Measurements from ENCODE around the gene FKBP8.

Gene FKBP8

GRCh38 chr19:18501351-18501750 is 42.0 kb downstream of the FKBP8 start:
- no peak for DNase-seq

GRCh38 chr19:18500799-18501198 is 42.6 kb downstream of the FKBP8 start:
- no peak for DNase-seq

DNA sequence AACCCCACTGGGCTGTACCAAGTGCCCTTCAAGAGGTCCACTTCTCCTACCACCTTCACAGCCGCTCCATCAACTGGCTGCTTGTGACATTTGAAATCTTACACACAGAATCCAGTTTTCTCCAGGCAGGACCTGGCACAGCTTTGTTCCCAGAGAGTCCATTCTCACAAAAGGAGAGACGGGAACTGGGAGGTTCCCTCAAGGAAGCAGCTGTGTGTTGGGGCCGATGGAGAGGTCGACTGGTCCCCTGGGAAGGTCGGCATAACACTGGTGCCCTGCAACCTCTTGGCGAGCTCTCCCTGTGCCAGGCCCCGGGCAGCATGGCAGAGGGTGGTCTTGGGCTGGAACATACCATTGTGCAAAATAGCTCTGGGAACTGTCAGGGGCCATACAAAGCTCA is 43.0 kb downstream of the FKBP8 start:
- no peak for DNase-seq

- no peak for DNase-seq
These were observed 44.2 kb downstream of the FKBP8 start for GRCh38 chr19:18499055-18499775.

DNA sequence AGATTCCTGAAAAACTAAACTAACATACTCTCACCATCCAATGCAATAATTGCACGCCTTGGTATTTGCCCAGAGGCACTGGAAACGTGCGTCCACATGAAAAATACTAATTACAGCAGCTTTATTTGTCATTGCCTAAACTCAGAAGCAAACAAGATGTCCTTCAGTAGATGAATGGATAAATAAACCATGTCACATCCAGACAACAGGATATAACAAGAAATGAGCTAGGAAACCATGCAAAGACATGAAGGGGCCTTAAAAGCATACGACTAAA is 46.5 kb downstream of the FKBP8 start:
- no peak for DNase-seq

GRCh38 chr19:18496167-18496979 is 47.0 kb downstream of the FKBP8 start:
- peak; percentile 17 to 47 for DNase-seq

GRCh38 chr19:18495204-18495911 is 48.0 kb downstream of the FKBP8 start:
- DNase-seq, result no peak

- DNase-seq, result no peak
These were observed 49.1 kb downstream of the FKBP8 start for GRCh38 chr19:18494267-18494607.

GRCh38 chr19:18493440-18494266 is 49.7 kb downstream of the FKBP8 start:
- DNase-seq, result no peak

- no peak for DNase-seq
These were observed 51.1 kb downstream of the FKBP8 start for GRCh38 chr19:18491995-18492953.

GRCh38 chr19:18490728-18491127 is 52.6 kb downstream of the FKBP8 start:
- no peak for DNase-seq

DNA sequence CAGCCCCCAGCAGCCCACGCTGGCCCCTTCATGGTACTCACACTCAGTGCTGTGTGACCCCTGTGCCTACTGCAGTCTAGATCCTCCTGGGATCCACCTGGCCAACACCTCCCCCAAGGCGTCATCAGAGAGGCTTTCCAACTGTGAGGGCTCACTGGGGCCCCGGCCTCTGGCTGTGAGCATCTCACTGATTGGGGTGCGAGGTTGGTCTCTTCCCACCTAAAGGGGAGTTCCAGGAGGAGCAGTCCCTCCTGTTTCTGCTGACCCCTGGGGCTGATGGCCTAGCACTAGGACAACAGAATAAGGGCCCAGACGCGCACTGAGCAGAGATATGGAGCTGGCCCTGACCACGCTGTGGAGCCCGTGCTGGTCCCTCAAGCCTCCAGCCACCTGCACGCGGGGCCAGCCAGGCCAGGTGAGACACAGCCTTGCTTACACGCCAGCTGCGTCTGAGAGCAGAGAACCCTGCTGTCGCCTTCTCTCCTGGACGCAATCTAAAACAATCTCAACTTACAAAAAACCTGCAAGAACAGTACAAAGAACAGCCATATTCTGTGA is 53.7 kb downstream of the FKBP8 start:
- DNase-seq, result no peak

- DNase-seq, result no peak
These were observed 54.3 kb downstream of the FKBP8 start for GRCh38 chr19:18488838-18489626.

DNA sequence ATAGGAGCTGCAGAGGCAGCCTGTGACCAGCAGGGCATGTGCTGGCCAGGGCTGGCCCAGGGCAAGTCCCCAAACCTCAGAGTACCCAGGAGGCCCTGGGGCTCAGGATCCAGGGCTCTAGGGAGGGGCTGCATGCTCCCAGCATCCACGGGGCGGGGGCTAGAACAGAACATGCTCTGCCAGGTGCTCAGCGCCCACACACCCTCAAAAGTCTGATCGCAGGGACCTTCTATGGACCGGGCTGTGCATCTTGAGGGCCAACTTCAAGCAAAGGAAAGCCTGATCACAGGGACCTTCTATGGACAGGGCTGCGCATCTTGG is 55.0 kb downstream of the FKBP8 start:
- no peak for DNase-seq

- DNase-seq, result no peak
These were observed 55.6 kb downstream of the FKBP8 start for GRCh38 chr19:18487576-18488402.

DNA sequence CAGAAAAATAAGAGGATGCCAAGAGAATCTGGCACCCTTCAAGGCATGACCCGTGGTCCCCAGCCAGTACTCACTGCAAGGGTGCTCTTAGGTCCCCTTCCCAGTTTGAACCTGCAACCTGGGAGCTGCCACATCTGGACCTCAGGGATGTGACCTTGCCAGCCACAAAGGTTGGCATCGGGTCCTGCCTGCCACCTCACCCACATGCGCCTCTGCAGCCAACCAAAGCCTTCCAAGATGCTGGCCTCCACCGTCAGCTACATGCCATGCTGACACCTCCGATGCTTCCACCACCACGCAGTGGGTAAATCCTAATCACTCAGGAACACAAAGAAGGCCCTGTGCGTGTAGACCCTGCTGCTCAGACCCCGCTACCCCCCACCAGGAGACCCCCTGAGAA is 56.6 kb downstream of the FKBP8 start:
- no peak for DNase-seq

GRCh38 chr19:18484992-18485391 is 58.4 kb downstream of the FKBP8 start:
- no peak for DNase-seq

DNA sequence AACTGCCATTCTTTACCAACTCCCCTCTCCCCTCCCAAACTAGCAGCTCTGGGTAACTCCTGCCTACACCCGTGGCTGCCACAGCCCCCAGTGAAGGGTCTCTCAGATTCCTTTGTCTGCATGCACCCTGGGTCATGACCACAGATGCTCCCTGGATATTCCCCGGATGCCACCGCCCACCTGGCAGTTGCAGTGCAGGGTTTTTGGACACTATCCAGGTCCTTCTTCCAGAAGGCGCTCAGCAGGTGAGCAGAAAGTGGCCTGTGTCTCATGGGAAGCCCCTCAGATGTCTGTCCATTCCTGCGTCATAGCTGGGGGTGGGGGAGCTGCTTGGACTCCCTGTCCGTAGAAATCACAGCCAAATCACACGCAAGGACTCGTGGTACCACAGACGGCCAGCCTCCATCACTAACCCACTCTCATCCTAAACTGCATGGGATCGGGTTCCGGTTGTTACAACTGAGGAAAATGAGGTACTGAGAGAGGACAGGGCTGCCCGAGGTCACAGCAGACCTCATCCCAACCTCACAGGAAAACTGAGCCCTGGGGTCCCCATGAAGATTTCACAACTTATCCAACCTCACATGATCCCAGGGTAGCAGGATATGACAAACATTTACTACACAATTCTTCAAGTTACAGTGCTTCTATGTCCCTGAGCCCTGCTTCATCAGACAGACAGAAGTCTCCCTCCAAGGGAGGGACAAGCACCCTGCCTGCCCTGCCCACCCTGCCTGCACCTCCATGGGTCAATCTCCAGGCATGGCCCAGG is 60.1 kb downstream of the FKBP8 start:
- no peak for DNase-seq
